ENCODE data around the gene CD34.

Gene CD34

DNA sequence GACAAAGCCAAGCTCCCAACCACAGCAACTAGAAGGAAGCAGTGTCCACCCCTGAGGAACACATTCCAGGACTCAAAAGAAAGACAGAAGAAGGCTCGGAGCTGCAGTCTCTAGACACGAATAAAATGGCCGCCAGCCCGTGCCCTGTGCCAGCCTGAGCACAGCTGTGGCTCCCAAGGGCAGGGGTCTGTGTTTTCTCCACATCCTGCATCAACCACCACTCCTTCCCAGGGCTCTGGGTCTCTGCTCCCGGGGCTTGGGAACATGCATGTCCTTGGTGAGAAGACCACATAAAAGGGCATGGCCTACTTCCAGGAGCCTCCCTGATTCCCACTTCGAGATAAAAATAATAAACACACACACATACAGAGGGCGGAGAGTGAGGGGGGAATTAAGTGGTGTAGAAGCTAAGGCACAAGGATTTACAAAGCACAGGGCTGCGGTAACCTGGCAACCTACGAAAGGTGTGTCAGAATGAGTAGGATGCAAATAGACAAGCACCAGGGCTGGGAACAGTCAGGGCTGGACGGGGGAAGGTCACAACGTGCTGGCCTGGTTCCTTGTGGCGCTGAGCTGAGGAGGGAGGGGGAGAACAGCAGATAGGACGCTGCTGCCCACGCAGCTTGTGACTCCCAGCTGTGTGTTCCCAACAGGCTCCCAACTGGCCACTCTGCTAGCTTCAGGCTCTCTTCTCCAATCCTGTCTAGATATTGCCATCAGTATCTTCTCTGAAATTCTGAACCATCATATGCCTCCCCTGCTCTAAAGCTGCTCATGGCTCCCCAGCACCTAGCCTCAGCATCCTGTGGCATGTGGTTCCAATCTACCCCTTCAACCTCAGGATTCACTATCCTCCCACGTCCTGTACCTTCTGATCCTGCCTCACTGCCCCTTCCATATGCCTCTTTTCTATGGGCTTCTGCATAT, 72.5 kb downstream of the CD34 start:
- H3K4me3 ChIP-seq (ENCODE audit: low read depth, low read length), result no peak overlapping the region
- no peak for DNase-seq (ENCODE audit: low read depth)
- no peak for TF ChIP-seq CTCF (IDR thresholded peaks at IDR 0.05; ENCODE audit: control insufficient read depth, extremely low read depth, insufficient read depth)

DNA sequence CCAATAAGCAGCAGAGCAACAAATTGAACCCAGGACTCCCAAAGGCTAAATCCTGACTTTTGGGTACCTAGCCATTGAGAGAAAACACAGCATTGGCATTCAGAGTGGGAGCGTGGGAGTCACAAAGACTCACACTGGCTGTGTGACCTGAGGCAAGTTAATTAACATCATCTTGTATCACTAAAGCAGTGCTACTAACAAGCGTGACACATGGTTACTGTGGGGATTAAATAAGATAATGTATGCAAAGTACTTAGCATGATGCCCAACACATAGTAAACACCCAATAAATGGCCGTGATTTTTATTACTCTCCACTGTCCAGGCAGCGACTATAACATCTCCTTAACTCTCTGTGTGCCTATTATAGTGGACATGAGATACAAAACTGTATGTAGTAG, 73.3 kb downstream of the CD34 start:
- no peak overlapping the region for H3K4me3 ChIP-seq (ENCODE audit: low read depth, low read length)
- TF ChIP-seq CTCF (IDR thresholded peaks at IDR 0.05; ENCODE audit: control insufficient read depth, extremely low read depth, insufficient read depth), result no peak
- no peak for DNase-seq (ENCODE audit: low read depth)

DNA sequence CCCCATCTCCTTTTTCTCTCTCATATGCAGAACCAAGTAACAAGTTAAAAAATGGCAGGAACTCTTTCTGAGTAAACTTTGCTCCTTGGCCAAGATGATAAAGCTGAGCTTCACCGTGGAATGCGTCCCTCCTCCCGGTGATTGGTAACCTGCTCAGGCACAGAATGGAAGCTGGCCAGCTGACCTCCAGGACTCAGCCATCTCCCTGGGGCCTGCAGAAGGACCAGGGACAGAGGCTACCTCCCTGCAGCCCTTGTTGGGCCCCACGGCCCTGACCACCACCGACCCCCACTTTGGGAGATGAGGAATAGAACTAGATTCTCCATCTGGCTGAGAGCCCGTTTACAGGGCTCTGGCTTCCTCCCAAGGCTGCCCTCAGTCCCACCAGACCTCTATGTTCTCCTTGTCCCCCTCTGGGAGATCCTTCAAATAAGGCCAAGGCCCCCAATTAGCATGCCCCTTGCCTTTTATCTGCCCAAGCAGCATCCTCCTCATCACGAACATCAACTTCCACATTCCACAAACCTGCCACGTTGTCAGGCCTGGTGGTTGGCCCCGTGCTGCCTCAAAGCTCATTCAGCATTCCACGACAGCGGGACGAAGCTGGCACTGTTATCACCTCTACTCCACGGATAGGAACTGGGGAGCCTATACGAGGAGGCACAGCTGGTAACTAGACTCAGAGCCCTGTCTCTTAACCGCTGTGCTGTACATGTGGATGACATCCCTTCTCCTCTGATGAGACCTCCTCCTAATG, 74.2 kb downstream of the CD34 start:
- no peak for TF ChIP-seq CTCF (IDR thresholded peaks at IDR 0.05; ENCODE audit: control insufficient read depth, extremely low read depth, insufficient read depth)
- H3K4me3 ChIP-seq (ENCODE audit: low read depth, low read length), result no peak overlapping the region
- no peak for DNase-seq (ENCODE audit: low read depth)

- no peak overlapping the region for H3K4me3 ChIP-seq (ENCODE audit: low read depth, low read length)
- no peak for DNase-seq (ENCODE audit: low read depth)
- no peak for TF ChIP-seq CTCF (IDR thresholded peaks at IDR 0.05; ENCODE audit: control insufficient read depth, extremely low read depth, insufficient read depth)
These were observed 75.0 kb downstream of the CD34 start for GRCh38 chr1:207835958-207836357.

DNA sequence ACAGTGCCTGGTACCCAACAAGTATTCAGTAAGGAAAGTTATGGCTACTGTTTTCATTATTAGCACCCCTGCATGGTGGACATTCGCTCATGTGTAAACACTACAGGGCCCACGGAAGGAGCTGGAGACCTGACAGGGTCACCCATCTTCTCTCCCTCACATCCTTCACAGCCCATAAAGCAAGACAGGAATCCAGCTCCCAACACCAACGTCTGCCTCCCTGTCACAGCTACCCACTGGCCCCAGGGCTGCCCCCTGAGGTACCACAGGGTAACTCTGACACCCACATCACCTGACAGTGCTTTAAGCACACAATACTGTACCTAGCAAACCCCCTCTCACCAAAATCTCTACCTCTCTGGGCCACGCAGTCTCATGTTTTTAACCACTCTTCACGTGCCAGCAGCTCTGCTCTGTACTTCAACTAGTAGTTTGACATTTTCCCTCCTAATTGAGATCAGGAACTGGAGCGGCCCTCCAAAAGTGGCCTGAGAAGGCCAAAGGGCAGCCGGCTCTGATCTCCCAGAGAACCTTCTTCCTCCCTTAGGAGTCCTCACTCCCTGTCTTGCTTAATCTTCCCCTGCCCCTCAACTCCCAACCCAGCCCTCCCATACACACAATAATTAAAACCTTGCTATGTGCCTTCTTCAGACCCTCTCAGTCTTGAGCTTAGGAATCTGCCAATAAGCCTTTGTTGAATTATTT, 76.8 kb downstream of the CD34 start:
- no peak for DNase-seq (ENCODE audit: low read depth)
- TF ChIP-seq CTCF (IDR thresholded peaks at IDR 0.05; ENCODE audit: control insufficient read depth, extremely low read depth, insufficient read depth), result no peak
- no peak overlapping the region for H3K4me3 ChIP-seq (ENCODE audit: low read depth, low read length)

GRCh38 chr1:207833381-207833780, 77.5 kb downstream of the CD34 start:
- no peak overlapping the region for H3K4me3 ChIP-seq (ENCODE audit: low read depth, low read length)
- TF ChIP-seq CTCF (IDR thresholded peaks at IDR 0.05; ENCODE audit: control insufficient read depth, extremely low read depth, insufficient read depth), result no peak
- DNase-seq (ENCODE audit: low read depth), result no peak

All from LNCaP clone FGC (cell line).